ENCODE results near the gene CUX1. TPM values are rescaled to one million over a fixed set of nuclear protein-coding genes. Genes with fewer than 3 reads are reported as not detected.

Gene CUX1
- total and polyA plus RNA-seq, 2 of the 13 experiments (the other 11 are each of a cell fraction or from before 2014, with no cell fraction given), result 13.7 to 14.9 TPM

DNA sequence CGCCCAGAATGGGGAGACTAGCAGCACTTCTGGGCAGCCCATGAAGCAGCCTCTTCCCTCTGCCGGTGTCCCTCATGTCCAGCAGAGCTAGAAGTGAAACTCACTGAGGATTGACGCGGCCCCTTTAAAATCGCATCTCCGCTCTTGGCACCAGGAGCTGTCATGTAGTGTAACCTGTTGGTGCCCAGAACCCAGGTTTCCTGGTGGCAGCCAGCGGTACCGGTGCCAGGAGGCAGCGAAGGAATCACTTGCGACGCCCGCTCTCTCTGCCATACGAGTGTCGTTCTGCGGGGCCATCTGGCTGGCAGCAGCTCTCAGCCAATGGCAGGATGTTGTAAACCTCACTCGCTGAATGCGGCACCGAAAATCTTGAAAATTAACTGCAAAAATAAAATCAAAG is 82.7 kb downstream of the CUX1 start (continued):
- TF ChIP-seq, protein P1, sequence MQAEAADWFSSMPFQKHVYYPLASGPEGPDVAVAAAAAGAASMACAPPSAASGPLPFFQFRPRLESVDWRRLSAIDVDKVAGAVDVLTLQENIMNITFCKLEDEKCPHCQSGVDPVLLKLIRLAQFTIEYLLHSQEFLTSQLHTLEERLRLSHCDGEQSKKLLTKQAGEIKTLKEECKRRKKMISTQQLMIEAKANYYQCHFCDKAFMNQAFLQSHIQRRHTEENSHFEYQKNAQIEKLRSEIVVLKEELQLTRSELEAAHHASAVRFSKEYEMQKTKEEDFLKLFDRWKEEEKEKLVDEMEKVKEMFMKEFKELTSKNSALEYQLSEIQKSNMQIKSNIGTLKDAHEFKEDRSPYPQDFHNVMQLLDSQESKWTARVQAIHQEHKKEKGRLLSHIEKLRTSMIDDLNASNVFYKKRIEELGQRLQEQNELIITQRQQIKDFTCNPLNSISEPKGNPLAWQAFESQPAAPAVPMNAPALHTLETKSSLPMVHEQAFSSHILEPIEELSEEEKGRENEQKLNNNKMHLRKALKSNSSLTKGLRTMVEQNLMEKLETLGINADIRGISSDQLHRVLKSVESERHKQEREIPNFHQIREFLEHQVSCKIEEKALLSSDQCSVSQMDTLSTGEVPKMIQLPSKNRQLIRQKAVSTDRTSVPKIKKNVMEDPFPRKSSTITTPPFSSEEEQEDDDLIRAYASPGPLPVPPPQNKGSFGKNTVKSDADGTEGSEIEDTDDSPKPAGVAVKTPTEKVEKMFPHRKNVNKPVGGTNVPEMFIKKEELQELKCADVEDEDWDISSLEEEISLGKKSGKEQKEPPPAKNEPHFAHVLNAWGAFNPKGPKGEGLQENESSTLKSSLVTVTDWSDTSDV (CRISPR knock-in tag; IDR thresholded peaks at IDR 0.05), result no peak
- TF ChIP-seq, protein P2, sequence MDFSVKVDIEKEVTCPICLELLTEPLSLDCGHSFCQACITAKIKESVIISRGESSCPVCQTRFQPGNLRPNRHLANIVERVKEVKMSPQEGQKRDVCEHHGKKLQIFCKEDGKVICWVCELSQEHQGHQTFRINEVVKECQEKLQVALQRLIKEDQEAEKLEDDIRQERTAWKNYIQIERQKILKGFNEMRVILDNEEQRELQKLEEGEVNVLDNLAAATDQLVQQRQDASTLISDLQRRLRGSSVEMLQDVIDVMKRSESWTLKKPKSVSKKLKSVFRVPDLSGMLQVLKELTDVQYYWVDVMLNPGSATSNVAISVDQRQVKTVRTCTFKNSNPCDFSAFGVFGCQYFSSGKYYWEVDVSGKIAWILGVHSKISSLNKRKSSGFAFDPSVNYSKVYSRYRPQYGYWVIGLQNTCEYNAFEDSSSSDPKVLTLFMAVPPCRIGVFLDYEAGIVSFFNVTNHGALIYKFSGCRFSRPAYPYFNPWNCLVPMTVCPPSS (IDR thresholded peaks at IDR 0.05), result no peak

DNA sequence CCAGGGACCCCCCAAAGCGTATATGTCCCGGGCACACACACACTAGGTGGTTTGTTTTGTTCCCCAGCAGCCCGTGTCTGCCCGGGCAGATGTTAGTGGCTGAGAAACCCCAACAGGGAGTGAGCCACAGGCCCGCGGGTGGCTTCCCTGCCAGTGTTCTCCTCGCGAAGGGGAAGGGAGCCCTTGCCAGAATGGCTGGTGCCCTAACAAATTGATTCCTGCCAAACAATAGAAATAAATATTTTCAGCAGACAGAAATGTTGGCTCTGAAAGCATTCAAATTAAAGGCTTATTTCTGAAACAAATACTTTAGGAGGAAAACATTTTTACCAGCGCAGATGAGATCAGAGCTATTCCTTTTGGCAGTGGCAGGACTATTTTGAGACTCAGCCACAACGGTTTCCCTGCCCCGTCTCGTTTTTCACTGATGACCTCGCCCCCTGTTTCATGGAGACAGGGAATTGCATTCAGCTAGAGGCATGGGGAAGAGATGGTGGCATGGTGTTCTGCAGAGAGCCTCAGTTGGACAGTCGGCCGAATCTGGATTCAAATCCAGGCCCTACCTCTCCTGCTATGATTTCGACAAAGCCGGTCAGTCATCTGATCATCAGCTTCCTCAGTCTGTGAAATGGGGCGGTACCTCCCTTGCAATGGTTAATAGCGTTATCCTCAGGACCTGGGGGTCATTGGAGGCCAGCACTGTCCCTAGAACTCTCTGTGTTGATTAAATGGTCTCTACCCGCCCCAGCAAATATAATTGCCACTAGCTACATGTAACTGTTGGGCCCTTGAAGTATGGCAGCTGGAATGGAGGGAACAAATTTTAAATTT is 84.5 kb downstream of the CUX1 start:
- no peak overlapping the region for H2AFZ ChIP-seq (ENCODE audit: low read length)
- ATAC-seq (no peak), DNase-seq (ENCODE audit: low spot score) (no peak), FAIRE-seq (no peak)
- CTCF ChIA-PET (ENCODE audit: low intra/inter-chr PET ratio, low total read pairs), result no interaction called here
- WGBS (ENCODE audit: low lambda C conversion rate), result 98% methylated on average over 17 of the region's 20 CpGs
- BruUV-seq (replicated peaks), result no TSS peak
- peaks cover 54% of the 10 kb centered on the region for H3K79me2 ChIP-seq (ENCODE audit: insufficient read depth, low read length)
- no peaks in the 10 kb centered on the region for H3K36me3 ChIP-seq (replicated peaks in 1 of 2; ENCODE audit: control insufficient read depth in 1 of 2, insufficient read depth in 2 of 2, low read length in 2 of 2)
- no peak overlapping the region for H3K27ac ChIP-seq (ENCODE audit: extremely low read length, insufficient read depth, low read length)
- in situ Hi-C loops (cut with HindIII; ENCODE audit: extremely low pct_ligation_motif_present, low pct_unique_long_range_greater_than_20kb) (no loop called here), intact Hi-C loops (cut with micrococcal nuclease; ENCODE audit: unreplicated experiment) (no loop called here)
- no peaks in the 10 kb centered on the region for H4K20me1 ChIP-seq (ENCODE audit: insufficient read depth, low read length)
- H3K9ac ChIP-seq (ENCODE audit: insufficient read depth, low read depth, low read length), result no peak overlapping the region
- no peaks in the 10 kb centered on the region for H3K27me3 ChIP-seq (ENCODE audit: control insufficient read depth in 1 of 2, insufficient read depth in 2 of 2, low read length in 2 of 2)
- no peak for TF ChIP-seq PHB2 (IDR thresholded peaks at IDR 0.05; ENCODE audit: partially characterized antibody)
- TF ChIP-seq KLF15 (CRISPR knock-in tag; IDR thresholded peaks at IDR 0.05; ENCODE audit: borderline replicate concordance), result no peak
- no peak for TF ChIP-seq SMARCC2 (IDR thresholded peaks at IDR 0.05)
- TF ChIP-seq, protein P3, sequence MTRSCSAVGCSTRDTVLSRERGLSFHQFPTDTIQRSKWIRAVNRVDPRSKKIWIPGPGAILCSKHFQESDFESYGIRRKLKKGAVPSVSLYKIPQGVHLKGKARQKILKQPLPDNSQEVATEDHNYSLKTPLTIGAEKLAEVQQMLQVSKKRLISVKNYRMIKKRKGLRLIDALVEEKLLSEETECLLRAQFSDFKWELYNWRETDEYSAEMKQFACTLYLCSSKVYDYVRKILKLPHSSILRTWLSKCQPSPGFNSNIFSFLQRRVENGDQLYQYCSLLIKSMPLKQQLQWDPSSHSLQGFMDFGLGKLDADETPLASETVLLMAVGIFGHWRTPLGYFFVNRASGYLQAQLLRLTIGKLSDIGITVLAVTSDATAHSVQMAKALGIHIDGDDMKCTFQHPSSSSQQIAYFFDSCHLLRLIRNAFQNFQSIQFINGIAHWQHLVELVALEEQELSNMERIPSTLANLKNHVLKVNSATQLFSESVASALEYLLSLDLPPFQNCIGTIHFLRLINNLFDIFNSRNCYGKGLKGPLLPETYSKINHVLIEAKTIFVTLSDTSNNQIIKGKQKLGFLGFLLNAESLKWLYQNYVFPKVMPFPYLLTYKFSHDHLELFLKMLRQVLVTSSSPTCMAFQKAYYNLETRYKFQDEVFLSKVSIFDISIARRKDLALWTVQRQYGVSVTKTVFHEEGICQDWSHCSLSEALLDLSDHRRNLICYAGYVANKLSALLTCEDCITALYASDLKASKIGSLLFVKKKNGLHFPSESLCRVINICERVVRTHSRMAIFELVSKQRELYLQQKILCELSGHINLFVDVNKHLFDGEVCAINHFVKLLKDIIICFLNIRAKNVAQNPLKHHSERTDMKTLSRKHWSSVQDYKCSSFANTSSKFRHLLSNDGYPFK (CRISPR knock-in tag; IDR thresholded peaks at IDR 0.05; ENCODE audit: borderline replicate concordance), result no peak
- TF ChIP-seq ZBTB42 (CRISPR knock-in tag; IDR thresholded peaks at IDR 0.05), result no peak
- no peak for TF ChIP-seq HDAC2 (CRISPR knock-in tag; IDR thresholded peaks at IDR 0.05)
- TF ChIP-seq PHF20 (CRISPR knock-in tag; IDR thresholded peaks at IDR 0.05), result no peak
- no peak for TF ChIP-seq NR2F1 (CRISPR knock-in tag; IDR thresholded peaks at IDR 0.05)
- TF ChIP-seq NCOA2 (CRISPR knock-in tag; IDR thresholded peaks at IDR 0.05), result no peak
- no peak for TF ChIP-seq ELF1 (CRISPR knock-in tag; IDR thresholded peaks at IDR 0.05)
- H3K4me1 ChIP-seq (ENCODE audit: insufficient read depth, low read length), result no peaks in the 10 kb centered on the region
- no peak overlapping the region for H3K4me2 ChIP-seq (ENCODE audit: low read depth, low read length)
- H3K4me3 ChIP-seq (replicated peaks in 1 of 3; ENCODE audit: insufficient read depth in 1 of 3, low read depth in 2 of 3, low read length in 3 of 3), result no peak overlapping the region
- POLR2A ChIA-PET, result no interaction called here
- no peaks in the 10 kb centered on the region for H3K9me3 ChIP-seq (ENCODE audit: low read length)
